HEK293 (cell line): ENCODE measurements around the gene AP3B2.
A peak's percentile ranks its signal among the peaks of the same experiment; 100 is the strongest.

Experiments used
- MZF1 ChIP-seq: fragments of 450-650 bp; formaldehyde crosslinking; IDR thresholded peaks from 2 replicates; pipeline ENCODE4 v1.5.1; 2017; ENCODE audit warnings: missing biosample characterization, missing genetic modification characterization, borderline replicate concordance
- OSR2 ChIP-seq: fragments of 450-650 bp; formaldehyde crosslinking; IDR thresholded peaks from 2 replicates; pipeline ENCODE4 v1.5.1; 2016; ENCODE audit warnings: missing biosample characterization, missing genetic modification characterization
- SCRT2 ChIP-seq: fragments of 450-650 bp; formaldehyde crosslinking; IDR thresholded peaks from 2 replicates; pipeline ENCODE4 v1.5.1; 2016; ENCODE audit warnings: missing biosample characterization, missing genetic modification characterization
- SETDB1 ChIP-seq: IDR thresholded peaks from one replicate; pipeline ENCODE4 v1.6.1; 2017; ENCODE audit warnings: mild to moderate bottlenecking, low read length, moderate library complexity, mixed read lengths; ENCODE audit not compliant: insufficient read length
- SP3 ChIP-seq: fragments of 450-650 bp; formaldehyde crosslinking; IDR thresholded peaks from 2 replicates; pipeline ENCODE4 v1.5.1; 2016; ENCODE audit warnings: missing biosample characterization, missing genetic modification characterization
- ZBTB48 ChIP-seq: fragments of 450-650 bp; formaldehyde crosslinking; IDR thresholded peaks from 2 replicates; pipeline ENCODE4 v1.5.1; 2016; ENCODE audit warnings: missing biosample characterization, missing genetic modification characterization
- ZNF146 ChIP-seq: fragments of 450-650 bp; formaldehyde crosslinking; IDR thresholded peaks from 2 replicates; pipeline ENCODE4 v1.5.1; 2016; ENCODE audit warnings: missing biosample characterization, missing genetic modification characterization
- ZNF157 ChIP-seq: fragments of 450-650 bp; formaldehyde crosslinking; IDR thresholded peaks from 2 replicates; pipeline ENCODE4 v1.5.1; 2016; ENCODE audit warnings: missing biosample characterization, missing genetic modification characterization
- ZNF311 ChIP-seq: fragments of 450-650 bp; formaldehyde crosslinking; IDR thresholded peaks from 2 replicates; pipeline ENCODE4 v1.5.1; 2017; ENCODE audit warnings: missing biosample characterization, missing genetic modification characterization, borderline replicate concordance
- ZNF324 ChIP-seq: fragments of 450-650 bp; formaldehyde crosslinking; IDR thresholded peaks from 2 replicates; pipeline ENCODE4 v1.5.1; 2016; ENCODE audit warnings: missing biosample characterization, missing genetic modification characterization
- ZNF341 ChIP-seq: fragments of 450-650 bp; formaldehyde crosslinking; IDR thresholded peaks from 2 replicates; pipeline ENCODE4; 2016; ENCODE audit warnings: low read depth, missing biosample characterization, missing genetic modification characterization
- ZNF394 ChIP-seq: fragments of 450-650 bp; formaldehyde crosslinking; IDR thresholded peaks from 2 replicates; pipeline ENCODE4 v1.5.1; 2016; ENCODE audit warnings: missing biosample characterization, missing genetic modification characterization, mild to moderate bottlenecking, moderate library complexity, borderline replicate concordance
- ZNF426 ChIP-seq: fragments of 450-650 bp; formaldehyde crosslinking; IDR thresholded peaks from 2 replicates; pipeline ENCODE4 v1.5.1; 2017; ENCODE audit warnings: missing biosample characterization, missing genetic modification characterization, mild to moderate bottlenecking, inconsistent platforms, moderate library complexity
- ZNF548 ChIP-seq: fragments of 450-650 bp; formaldehyde crosslinking; IDR thresholded peaks from 2 replicates; pipeline ENCODE4 v1.5.1; 2016; ENCODE audit warnings: missing biosample characterization, missing genetic modification characterization
- ZNF747 ChIP-seq: fragments of 450-650 bp; formaldehyde crosslinking; IDR thresholded peaks from 2 replicates; pipeline ENCODE4 v1.5.1; 2016; ENCODE audit warnings: missing biosample characterization, missing genetic modification characterization
- ZNF777 ChIP-seq: fragments of 450-650 bp; formaldehyde crosslinking; IDR thresholded peaks from 2 replicates; pipeline ENCODE4 v1.5.1; 2017; ENCODE audit warnings: missing biosample characterization, missing genetic modification characterization, borderline replicate concordance
- TF ChIP-seq, protein P1 (sequence below): fragments of 450-650 bp; formaldehyde crosslinking; IDR thresholded peaks from 2 replicates; pipeline ENCODE4 v1.5.1; 2016; ENCODE audit warnings: missing biosample characterization, missing genetic modification characterization
- TF ChIP-seq, protein P2 (sequence below): fragments of 450-650 bp; formaldehyde crosslinking; IDR thresholded peaks from 2 replicates; pipeline ENCODE4 v1.5.1; 2016; ENCODE audit warnings: missing biosample characterization, missing genetic modification characterization
- TF ChIP-seq, protein P3 (sequence below): sonication (generic); formaldehyde crosslinking; IDR thresholded peaks from 2 replicates; pipeline ENCODE4 v1.8.1; 2022; ENCODE audit warnings: mild to moderate bottlenecking, moderate library complexity, missing genetic modification reagents
- TF ChIP-seq, protein P4 (sequence below): fragments of 450-650 bp; formaldehyde crosslinking; IDR thresholded peaks from 2 replicates; pipeline ENCODE4 v1.5.1; 2016; ENCODE audit warnings: missing biosample characterization, missing genetic modification characterization
- TF ChIP-seq, protein P5 (sequence below): fragments of 450-650 bp; formaldehyde crosslinking; IDR thresholded peaks from 2 replicates; pipeline ENCODE4 v1.5.1; 2016; ENCODE audit warnings: missing biosample characterization, missing genetic modification characterization
- TF ChIP-seq, protein P6 (sequence below): fragments of 450-650 bp; formaldehyde crosslinking; conservative IDR thresholded peaks from 2 replicates; pipeline ENCODE4 v1.5.1; 2016; ENCODE audit warnings: low read depth, missing biosample characterization, missing genetic modification characterization

Gene AP3B2

DNA sequence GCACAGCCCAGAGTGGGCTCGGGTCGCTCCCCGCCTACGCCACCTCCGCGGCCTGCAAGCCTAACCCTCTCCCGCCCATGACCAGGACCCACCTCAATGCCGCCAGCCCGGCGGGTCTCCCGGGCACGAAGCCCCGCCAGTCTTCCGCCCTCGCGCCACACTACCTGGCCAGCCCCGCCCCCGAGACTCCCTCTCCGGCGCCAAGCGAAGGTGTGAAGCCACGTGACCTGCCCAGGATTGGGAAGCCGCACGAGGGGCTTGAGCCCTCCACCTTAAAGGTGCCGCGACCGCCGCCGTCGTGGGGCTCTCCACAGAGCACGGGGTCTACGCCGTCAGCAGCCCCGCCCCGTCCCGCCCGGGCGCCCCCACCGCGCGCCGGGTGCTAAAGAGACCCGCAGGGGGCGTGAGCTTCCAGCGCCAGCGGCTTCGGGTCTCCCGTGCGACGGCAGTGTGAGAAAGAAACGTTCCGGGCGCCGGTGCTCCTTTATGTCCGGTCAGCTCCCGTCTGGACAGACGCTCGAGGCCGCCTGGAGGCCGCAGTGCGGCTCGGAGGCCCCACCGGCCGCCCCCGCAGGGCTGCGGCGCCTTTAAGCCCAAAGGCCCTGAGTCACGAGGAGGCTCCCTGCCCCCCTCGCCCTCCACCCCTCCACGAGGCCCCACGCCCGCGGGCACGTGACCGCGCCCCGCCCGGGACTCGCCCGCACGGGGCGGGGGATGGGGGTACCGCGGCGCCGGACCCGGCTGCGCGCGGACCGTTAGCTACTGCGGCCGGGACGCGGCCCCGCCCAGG is 62.4 kb downstream of the AP3B2 start, which contains the start of gene CPEB1 (continued):
- TF ChIP-seq, protein P1, sequence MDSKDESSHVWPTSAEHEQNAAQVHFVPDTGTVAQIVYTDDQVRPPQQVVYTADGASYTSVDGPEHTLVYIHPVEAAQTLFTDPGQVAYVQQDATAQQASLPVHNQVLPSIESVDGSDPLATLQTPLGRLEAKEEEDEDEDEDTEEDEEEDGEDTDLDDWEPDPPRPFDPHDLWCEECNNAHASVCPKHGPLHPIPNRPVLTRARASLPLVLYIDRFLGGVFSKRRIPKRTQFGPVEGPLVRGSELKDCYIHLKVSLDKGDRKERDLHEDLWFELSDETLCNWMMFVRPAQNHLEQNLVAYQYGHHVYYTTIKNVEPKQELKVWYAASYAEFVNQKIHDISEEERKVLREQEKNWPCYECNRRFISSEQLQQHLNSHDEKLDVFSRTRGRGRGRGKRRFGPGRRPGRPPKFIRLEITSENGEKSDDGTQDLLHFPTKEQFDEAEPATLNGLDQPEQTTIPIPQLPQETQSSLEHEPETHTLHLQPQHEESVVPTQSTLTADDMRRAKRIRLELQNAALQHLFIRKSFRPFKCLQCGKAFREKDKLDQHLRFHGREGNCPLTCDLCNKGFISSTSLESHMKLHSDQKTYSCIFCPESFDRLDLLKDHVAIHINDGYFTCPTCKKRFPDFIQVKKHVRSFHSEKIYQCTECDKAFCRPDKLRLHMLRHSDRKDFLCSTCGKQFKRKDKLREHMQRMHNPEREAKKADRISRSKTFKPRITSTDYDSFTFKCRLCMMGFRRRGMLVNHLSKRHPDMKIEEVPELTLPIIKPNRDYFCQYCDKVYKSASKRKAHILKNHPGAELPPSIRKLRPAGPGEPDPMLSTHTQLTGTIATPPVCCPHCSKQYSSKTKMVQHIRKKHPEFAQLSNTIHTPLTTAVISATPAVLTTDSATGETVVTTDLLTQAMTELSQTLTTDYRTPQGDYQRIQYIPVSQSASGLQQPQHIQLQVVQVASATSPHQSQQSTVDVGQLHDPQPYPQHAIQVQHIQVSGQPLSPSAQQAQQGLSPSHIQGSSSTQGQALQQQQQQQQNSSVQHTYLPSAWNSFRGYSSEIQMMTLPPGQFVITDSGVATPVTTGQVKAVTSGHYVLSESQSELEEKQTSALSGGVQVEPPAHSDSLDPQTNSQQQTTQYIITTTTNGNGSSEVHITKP (tag by site-specific recombination) = peak; percentile 55; the same call in 1 of the 2 replicates
- TF ChIP-seq ZNF747 (no peak), SP3 (tag by site-specific recombination) (peak; percentile 38), ZNF157 (tag by site-specific recombination) (no peak), MZF1 (tag by site-specific recombination) (no peak), SETDB1 (no peak), ZNF311 (tag by site-specific recombination) (no peak), ZNF426 (tag by site-specific recombination) (no peak), ZBTB48 (tag by site-specific recombination) (no peak), ZNF341 (tag by site-specific recombination) (no peak), SCRT2 (tag by site-specific recombination) (no peak), ZNF777 (tag by site-specific recombination) (no peak), OSR2 (tag by site-specific recombination) (no peak), ZNF548 (tag by site-specific recombination) (no peak), ZNF324 (no peak), ZNF146 (tag by site-specific recombination) (no peak), ZNF394 (no peak)
- TF ChIP-seq, protein P2, sequence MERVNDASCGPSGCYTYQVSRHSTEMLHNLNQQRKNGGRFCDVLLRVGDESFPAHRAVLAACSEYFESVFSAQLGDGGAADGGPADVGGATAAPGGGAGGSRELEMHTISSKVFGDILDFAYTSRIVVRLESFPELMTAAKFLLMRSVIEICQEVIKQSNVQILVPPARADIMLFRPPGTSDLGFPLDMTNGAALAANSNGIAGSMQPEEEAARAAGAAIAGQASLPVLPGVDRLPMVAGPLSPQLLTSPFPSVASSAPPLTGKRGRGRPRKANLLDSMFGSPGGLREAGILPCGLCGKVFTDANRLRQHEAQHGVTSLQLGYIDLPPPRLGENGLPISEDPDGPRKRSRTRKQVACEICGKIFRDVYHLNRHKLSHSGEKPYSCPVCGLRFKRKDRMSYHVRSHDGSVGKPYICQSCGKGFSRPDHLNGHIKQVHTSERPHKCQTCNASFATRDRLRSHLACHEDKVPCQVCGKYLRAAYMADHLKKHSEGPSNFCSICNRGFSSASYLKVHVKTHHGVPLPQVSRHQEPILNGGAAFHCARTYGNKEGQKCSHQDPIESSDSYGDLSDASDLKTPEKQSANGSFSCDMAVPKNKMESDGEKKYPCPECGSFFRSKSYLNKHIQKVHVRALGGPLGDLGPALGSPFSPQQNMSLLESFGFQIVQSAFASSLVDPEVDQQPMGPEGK (tag by site-specific recombination) = peak; percentile 72; the same call in 1 of the 2 replicates
- TF ChIP-seq, protein P3, sequence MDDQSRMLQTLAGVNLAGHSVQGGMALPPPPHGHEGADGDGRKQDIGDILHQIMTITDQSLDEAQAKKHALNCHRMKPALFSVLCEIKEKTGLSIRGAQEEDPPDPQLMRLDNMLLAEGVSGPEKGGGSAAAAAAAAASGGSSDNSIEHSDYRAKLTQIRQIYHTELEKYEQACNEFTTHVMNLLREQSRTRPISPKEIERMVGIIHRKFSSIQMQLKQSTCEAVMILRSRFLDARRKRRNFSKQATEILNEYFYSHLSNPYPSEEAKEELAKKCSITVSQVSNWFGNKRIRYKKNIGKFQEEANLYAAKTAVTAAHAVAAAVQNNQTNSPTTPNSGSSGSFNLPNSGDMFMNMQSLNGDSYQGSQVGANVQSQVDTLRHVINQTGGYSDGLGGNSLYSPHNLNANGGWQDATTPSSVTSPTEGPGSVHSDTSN (CRISPR knock-in tag) = 0 out of 2 replicates have a peak, but pooled peaks have one; percentile 58
- TF ChIP-seq, protein P4, sequence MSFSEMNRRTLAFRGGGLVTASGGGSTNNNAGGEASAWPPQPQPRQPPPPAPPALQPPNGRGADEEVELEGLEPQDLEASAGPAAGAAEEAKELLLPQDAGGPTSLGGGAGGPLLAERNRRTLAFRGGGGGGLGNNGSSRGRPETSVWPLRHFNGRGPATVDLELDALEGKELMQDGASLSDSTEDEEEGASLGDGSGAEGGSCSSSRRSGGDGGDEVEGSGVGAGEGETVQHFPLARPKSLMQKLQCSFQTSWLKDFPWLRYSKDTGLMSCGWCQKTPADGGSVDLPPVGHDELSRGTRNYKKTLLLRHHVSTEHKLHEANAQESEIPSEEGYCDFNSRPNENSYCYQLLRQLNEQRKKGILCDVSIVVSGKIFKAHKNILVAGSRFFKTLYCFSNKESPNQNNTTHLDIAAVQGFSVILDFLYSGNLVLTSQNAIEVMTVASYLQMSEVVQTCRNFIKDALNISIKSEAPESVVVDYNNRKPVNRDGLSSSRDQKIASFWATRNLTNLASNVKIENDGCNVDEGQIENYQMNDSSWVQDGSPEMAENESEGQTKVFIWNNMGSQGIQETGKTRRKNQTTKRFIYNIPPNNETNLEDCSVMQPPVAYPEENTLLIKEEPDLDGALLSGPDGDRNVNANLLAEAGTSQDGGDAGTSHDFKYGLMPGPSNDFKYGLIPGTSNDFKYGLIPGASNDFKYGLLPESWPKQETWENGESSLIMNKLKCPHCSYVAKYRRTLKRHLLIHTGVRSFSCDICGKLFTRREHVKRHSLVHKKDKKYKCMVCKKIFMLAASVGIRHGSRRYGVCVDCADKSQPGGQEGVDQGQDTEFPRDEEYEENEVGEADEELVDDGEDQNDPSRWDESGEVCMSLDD (tag by site-specific recombination) = no peak; the same call in 1 of the 2 replicates
- TF ChIP-seq, protein P5, sequence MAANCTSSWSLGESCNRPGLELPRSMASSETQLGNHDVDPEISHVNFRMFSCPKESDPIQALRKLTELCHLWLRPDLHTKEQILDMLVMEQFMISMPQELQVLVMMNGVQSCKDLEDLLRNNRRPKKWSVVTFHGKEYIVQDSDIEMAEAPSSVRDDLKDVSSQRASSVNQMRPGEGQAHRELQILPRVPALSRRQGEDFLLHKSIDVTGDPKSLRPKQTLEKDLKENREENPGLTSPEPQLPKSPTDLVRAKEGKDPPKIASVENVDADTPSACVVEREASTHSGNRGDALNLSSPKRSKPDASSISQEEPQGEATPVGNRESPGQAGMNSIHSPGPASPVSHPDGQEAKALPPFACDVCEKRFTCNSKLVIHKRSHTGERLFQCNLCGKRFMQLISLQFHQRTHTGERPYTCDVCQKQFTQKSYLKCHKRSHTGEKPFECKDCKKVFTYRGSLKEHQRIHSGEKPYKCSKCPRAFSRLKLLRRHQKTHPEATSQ (tag by site-specific recombination) = no peak
- TF ChIP-seq, protein P6, sequence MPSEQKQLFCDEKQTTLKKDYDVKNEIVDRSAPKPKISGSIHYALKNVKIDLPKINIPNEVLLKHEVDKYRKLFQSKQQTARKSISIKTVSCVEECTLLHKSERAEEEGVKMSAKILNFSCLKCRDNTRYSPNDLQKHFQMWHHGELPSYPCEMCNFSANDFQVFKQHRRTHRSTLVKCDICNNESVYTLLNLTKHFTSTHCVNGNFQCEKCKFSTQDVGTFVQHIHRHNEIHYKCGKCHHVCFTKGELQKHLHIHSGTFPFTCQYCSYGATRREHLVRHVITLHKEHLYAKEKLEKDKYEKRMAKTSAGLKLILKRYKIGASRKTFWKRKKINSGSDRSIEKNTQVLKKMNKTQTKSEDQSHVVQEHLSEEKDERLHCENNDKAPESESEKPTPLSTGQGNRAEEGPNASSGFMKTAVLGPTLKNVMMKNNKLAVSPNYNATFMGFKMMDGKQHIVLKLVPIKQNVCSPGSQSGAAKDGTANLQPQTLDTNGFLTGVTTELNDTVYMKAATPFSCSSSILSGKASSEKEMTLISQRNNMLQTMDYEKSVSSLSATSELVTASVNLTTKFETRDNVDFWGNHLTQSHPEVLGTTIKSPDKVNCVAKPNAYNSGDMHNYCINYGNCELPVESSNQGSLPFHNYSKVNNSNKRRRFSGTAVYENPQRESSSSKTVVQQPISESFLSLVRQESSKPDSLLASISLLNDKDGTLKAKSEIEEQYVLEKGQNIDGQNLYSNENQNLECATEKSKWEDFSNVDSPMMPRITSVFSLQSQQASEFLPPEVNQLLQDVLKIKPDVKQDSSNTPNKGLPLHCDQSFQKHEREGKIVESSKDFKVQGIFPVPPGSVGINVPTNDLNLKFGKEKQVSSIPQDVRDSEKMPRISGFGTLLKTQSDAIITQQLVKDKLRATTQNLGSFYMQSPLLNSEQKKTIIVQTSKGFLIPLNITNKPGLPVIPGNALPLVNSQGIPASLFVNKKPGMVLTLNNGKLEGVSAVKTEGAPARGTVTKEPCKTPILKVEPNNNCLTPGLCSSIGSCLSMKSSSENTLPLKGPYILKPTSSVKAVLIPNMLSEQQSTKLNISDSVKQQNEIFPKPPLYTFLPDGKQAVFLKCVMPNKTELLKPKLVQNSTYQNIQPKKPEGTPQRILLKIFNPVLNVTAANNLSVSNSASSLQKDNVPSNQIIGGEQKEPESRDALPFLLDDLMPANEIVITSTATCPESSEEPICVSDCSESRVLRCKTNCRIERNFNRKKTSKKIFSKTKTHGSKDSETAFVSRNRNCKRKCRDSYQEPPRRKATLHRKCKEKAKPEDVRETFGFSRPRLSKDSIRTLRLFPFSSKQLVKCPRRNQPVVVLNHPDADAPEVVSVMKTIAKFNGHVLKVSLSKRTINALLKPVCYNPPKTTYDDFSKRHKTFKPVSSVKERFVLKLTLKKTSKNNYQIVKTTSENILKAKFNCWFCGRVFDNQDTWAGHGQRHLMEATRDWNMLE (tag by site-specific recombination) = no peak
